SK-N-SH treated with all-trans-retinoic acid at 6 μM for 48 hours (cell line): ENCODE measurements around the gene KDM6B.

Experiments
- BACH2 ChIP-seq: fragments of 250-450 bp; sonication (Bioruptor Pico); IDR thresholded peaks from 2 replicates; pipeline ENCODE4 v1.9.0; 2021; ENCODE audit warnings: mild to moderate bottlenecking, borderline replicate concordance
- CSDC2 ChIP-seq: fragments of 250-450 bp; sonication (Bioruptor Pico); IDR thresholded peaks from 2 replicates; pipeline ENCODE4 v1.5.0; 2020; ENCODE audit warnings: mild to moderate bottlenecking, moderate library complexity
- ESRRG ChIP-seq: fragments of 250-450 bp; sonication (Bioruptor Pico); IDR thresholded peaks from 2 replicates; pipeline ENCODE4 v1.6.1; 2021; ENCODE audit warnings: mild to moderate bottlenecking
- GLIS3 ChIP-seq: fragments of 250-450 bp; sonication (Bioruptor Pico); IDR thresholded peaks from 2 replicates; pipeline ENCODE4 v1.5.0; 2020; ENCODE audit warnings: mild to moderate bottlenecking, moderate library complexity
- OSR1 ChIP-seq: fragments of 250-450 bp; sonication (Bioruptor Pico); IDR thresholded peaks from 2 replicates; pipeline ENCODE4 v1.8.0; 2022; ENCODE audit warnings: moderate library complexity, mild to moderate bottlenecking, inconsistent platforms
- RARB ChIP-seq: fragments of 250-450 bp; sonication (Bioruptor Pico); IDR thresholded peaks from 2 replicates; pipeline ENCODE4 v1.8.0; 2021; ENCODE audit warnings: mild to moderate bottlenecking, moderate library complexity
- SNAI2 ChIP-seq: fragments of 250-450 bp; sonication (Bioruptor Pico); IDR thresholded peaks from 2 replicates; pipeline ENCODE4 v1.5.0; 2020; ENCODE audit warnings: mild to moderate bottlenecking, moderate library complexity
- TOX ChIP-seq: fragments of 250-450 bp; sonication (Bioruptor Pico); IDR thresholded peaks from 2 replicates; pipeline ENCODE4 v1.8.0; 2021; ENCODE audit warnings: mild to moderate bottlenecking, moderate library complexity, borderline replicate concordance
- ZFP3 ChIP-seq: fragments of 250-450 bp; sonication (Bioruptor Pico); IDR thresholded peaks from 2 replicates; pipeline ENCODE4 v1.5.0; 2020; ENCODE audit warnings: mild to moderate bottlenecking, moderate library complexity
- ZNF8 ChIP-seq: fragments of 450-650 bp; formaldehyde crosslinking; IDR thresholded peaks from 2 replicates; pipeline ENCODE4 v1.5.0; 2020; ENCODE audit warnings: mild to moderate bottlenecking, moderate library complexity
- TF ChIP-seq, protein P1 (sequence below): fragments of 250-450 bp; sonication (Bioruptor Pico); IDR thresholded peaks from 2 replicates; pipeline ENCODE4 v1.8.0; 2021; ENCODE audit warnings: low read depth, mild to moderate bottlenecking, moderate library complexity, borderline replicate concordance
- TF ChIP-seq, protein P2 (sequence below): fragments of 250-450 bp; sonication (Bioruptor Pico); IDR thresholded peaks from 2 replicates; pipeline ENCODE4 v1.5.1; 2020; ENCODE audit warnings: low read depth, mild to moderate bottlenecking, moderate library complexity
- TF ChIP-seq, protein P3 (sequence below): fragments of 250-450 bp; sonication (Bioruptor Pico); IDR thresholded peaks from 2 replicates; pipeline ENCODE4 v1.8.0; 2020; ENCODE audit warnings: mild to moderate bottlenecking, moderate library complexity, borderline replicate concordance

DNA sequence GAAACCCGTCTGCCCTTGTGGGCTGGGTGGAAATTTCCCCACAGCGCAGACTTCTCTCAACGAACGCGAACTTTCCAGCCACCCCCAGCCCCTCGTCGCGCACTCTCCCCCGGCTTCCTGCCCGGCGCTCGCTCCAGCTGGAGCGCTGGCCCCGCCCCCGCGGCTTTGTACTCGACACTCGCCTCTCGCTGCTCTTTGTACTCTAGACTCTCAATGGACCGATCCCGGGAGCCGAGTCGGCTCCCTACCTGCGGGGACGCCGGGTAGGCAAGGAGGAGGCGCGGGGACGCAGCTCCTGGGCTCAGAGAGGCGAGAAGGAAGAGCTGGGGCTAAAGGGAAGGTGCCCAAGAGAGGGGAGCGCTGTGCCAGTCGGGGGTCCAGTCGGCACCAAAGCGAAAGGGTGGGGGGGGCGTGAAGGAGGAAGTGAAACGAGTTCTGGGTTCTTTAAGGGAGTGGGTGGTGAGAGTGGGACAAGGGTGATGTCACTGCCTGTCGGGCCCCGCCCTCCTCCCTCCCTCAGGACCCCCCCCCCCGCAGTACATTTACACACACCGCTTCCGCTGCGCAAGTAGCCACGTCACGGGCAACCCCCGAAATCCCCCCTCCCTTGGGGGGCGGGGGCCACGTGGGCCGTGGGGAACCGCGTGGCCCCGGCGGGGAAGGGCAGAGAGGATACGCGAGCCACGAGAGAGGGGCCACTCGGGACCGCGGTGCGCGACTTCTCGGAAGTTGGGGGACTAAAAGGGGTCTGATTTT, 9.7 kb downstream of the KDM6B start:
- TF ChIP-seq, protein P1, sequence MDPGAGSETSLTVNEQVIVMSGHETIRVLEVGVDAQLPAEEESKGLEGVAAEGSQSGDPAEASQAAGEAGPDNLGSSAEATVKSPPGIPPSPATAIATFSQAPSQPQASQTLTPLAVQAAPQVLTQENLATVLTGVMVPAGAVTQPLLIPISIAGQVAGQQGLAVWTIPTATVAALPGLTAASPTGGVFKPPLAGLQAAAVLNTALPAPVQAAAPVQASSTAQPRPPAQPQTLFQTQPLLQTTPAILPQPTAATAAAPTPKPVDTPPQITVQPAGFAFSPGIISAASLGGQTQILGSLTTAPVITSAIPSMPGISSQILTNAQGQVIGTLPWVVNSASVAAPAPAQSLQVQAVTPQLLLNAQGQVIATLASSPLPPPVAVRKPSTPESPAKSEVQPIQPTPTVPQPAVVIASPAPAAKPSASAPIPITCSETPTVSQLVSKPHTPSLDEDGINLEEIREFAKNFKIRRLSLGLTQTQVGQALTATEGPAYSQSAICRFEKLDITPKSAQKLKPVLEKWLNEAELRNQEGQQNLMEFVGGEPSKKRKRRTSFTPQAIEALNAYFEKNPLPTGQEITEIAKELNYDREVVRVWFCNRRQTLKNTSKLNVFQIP (CRISPR knock-in tag), result no peak
- TF ChIP-seq, protein P2, sequence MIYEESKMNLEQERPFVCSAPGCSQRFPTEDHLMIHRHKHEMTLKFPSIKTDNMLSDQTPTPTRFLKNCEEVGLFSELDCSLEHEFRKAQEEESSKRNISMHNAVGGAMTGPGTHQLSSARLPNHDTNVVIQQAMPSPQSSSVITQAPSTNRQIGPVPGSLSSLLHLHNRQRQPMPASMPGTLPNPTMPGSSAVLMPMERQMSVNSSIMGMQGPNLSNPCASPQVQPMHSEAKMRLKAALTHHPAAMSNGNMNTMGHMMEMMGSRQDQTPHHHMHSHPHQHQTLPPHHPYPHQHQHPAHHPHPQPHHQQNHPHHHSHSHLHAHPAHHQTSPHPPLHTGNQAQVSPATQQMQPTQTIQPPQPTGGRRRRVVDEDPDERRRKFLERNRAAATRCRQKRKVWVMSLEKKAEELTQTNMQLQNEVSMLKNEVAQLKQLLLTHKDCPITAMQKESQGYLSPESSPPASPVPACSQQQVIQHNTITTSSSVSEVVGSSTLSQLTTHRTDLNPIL, result no peak
- TF ChIP-seq TOX (CRISPR knock-in tag) (no peak), ZFP3 (CRISPR knock-in tag) (no peak), CSDC2 (CRISPR knock-in tag) (no peak), ZNF8 (CRISPR knock-in tag) (no peak), ESRRG (CRISPR knock-in tag) (no peak), BACH2 (no peak), GLIS3 (CRISPR knock-in tag) (no peak), RARB (CRISPR knock-in tag) (no peak), OSR1 (CRISPR knock-in tag) (no peak), SNAI2 (CRISPR knock-in tag) (no peak)
- TF ChIP-seq, protein P3, sequence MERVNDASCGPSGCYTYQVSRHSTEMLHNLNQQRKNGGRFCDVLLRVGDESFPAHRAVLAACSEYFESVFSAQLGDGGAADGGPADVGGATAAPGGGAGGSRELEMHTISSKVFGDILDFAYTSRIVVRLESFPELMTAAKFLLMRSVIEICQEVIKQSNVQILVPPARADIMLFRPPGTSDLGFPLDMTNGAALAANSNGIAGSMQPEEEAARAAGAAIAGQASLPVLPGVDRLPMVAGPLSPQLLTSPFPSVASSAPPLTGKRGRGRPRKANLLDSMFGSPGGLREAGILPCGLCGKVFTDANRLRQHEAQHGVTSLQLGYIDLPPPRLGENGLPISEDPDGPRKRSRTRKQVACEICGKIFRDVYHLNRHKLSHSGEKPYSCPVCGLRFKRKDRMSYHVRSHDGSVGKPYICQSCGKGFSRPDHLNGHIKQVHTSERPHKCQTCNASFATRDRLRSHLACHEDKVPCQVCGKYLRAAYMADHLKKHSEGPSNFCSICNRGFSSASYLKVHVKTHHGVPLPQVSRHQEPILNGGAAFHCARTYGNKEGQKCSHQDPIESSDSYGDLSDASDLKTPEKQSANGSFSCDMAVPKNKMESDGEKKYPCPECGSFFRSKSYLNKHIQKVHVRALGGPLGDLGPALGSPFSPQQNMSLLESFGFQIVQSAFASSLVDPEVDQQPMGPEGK (CRISPR knock-in tag), result peak; percentile 57; the same call in 1 of the 2 replicates
